GM12878 (cell line): Measurements from ENCODE around the gene TTC16. TPM values are rescaled to one million over a fixed set of nuclear protein-coding genes. Genes with fewer than 3 reads are reported as not detected.

ENCODE experiments used
- ATF7 ChIP-seq: fragments of 450-650 bp; IDR thresholded peaks from 2 replicates; pipeline ENCODE4 v1.6.1; 2016; ENCODE audit warnings: low read depth, mild to moderate bottlenecking
- BACH1 ChIP-seq: fragments of 450-650 bp; IDR thresholded peaks from 2 replicates; pipeline ENCODE4 v1.6.1; 2017; ENCODE audit warnings: mild to moderate bottlenecking, borderline replicate concordance
- CEBPZ ChIP-seq: fragments of 150-350 bp; IDR thresholded peaks from 2 replicates; pipeline ENCODE4 v1.6.1; 2016; ENCODE audit warnings: low read depth, low read length
- CHD2 ChIP-seq: IDR thresholded peaks from 2 replicates; pipeline ENCODE4 v1.6.1; 2011; ENCODE audit warnings: low read depth, low read length, improper control_type of control experiment, borderline replicate concordance
- EGR1 ChIP-seq, 2 experiments: IDR thresholded peaks; 1 replicate in 1 of 2; 2 replicates in 1 of 2; pipeline ENCODE4 v1.6.1; 2011 to 2012; ENCODE audit warnings: low read depth in 2 of 2, low read length in 2 of 2, borderline replicate concordance in 1 of 2, mild to moderate bottlenecking in 1 of 2, moderate library complexity in 1 of 2
- HDGF ChIP-seq: fragments of 450-650 bp; IDR thresholded peaks from 2 replicates; pipeline ENCODE4 v1.6.1; 2016; ENCODE audit warnings: antibody characterized with exemption
- MAX ChIP-seq: IDR thresholded peaks from 2 replicates; pipeline ENCODE4 v1.6.1; 2012; ENCODE audit warnings: low read depth, low read length, improper control_type of control experiment
- MEF2B ChIP-seq: fragments of 450-650 bp; IDR thresholded peaks from 2 replicates; pipeline ENCODE4 v1.6.1; 2018; ENCODE audit warnings: mild to moderate bottlenecking, moderate library complexity; ENCODE audit not compliant: partially characterized antibody, poor library complexity, severe bottlenecking
- MYB ChIP-seq: fragments of 150-350 bp; IDR thresholded peaks from 2 replicates; pipeline ENCODE4 v1.6.1; 2014; ENCODE audit warnings: mild to moderate bottlenecking, low read depth, low read length, borderline replicate concordance
- NBN ChIP-seq: fragments of 450-650 bp; IDR thresholded peaks from 2 replicates; pipeline ENCODE4 v1.6.1; 2016
- PAX5 ChIP-seq: IDR thresholded peaks from 2 replicates; pipeline ENCODE4 v1.6.1; 2011; ENCODE audit warnings: low read depth, low read length, borderline replicate concordance
- PBX3 ChIP-seq: IDR thresholded peaks from 2 replicates; pipeline ENCODE4 v1.6.1; 2011; ENCODE audit warnings: mild to moderate bottlenecking, low read depth, low read length, moderate library complexity; ENCODE audit not compliant: insufficient replicate concordance
- RFX5 ChIP-seq: IDR thresholded peaks from 2 replicates; pipeline ENCODE4 v1.6.1; 2011; ENCODE audit warnings: low read depth, low read length, improper control_type of control experiment
- SMAD5 ChIP-seq: IDR thresholded peaks from 2 replicates; pipeline ENCODE4 v1.6.1; 2016; ENCODE audit warnings: antibody characterized with exemption, low read depth
- SMARCA5 ChIP-seq: fragments of 450-650 bp; IDR thresholded peaks from 2 replicates; pipeline ENCODE4 v1.6.1; 2017; ENCODE audit warnings: mild to moderate bottlenecking
- SMC3 ChIP-seq: IDR thresholded peaks from 2 replicates; pipeline ENCODE4 v1.6.1; 2011; ENCODE audit warnings: low read length, improper control_type of control experiment, borderline replicate concordance
- SP1 ChIP-seq: IDR thresholded peaks from one replicate; pipeline ENCODE4 v1.6.1; 2011; ENCODE audit warnings: low read depth, low read length
- TARDBP ChIP-seq: IDR thresholded peaks from 2 replicates; pipeline ENCODE4 v1.6.1; 2016; ENCODE audit warnings: borderline replicate concordance
- TCF12 ChIP-seq: IDR thresholded peaks from 2 replicates; pipeline ENCODE4 v1.6.1; 2011; ENCODE audit warnings: low read depth, mild to moderate bottlenecking, low read length
- TCF7 ChIP-seq: IDR thresholded peaks from 2 replicates; pipeline ENCODE4 v1.6.1; 2014; ENCODE audit warnings: antibody characterized with exemption, borderline replicate concordance
- ZNF274 ChIP-seq: IDR thresholded peaks from one replicate; pipeline ENCODE4 v1.8.0; 2011; ENCODE audit not compliant: insufficient read length, insufficient read depth
- ZNF384 ChIP-seq: IDR thresholded peaks from 2 replicates; pipeline ENCODE4 v1.6.1; 2012; ENCODE audit warnings: low read depth, mild to moderate bottlenecking, low read length, improper control_type of control experiment, borderline replicate concordance
- ZNF592 ChIP-seq: fragments of 450-650 bp; IDR thresholded peaks from 2 replicates; pipeline ENCODE4 v1.6.1; 2017; ENCODE audit warnings: mild to moderate bottlenecking, moderate library complexity
- polyA plus RNA-seq, 11 experiments: library from polyadenylated mRNA; depleted of rRNA in 4 of 11; unstranded in 6 of 11; stranded (reverse) in 5 of 11; fragments of >200 nt; fragmentation: Nextera tagmentation in 4 of 11; fragmentation: Illumina TruSeq in 1 of 11; extraction: Ambion mirVana in 4 of 11; extraction: Trizol in 1 of 11; gene quantifications; 1 replicate in 1 of 11; 2 replicates in 10 of 11; pipeline versions ENCODE4 v1.2.1 to v1.2.3, GENCODE V29; 2011 to 2016; ENCODE audit warnings: inconsistent platforms in 2 of 11, missing spikeins in 2 of 11, low read depth in 1 of 11
- total RNA-seq, 4 experiments: library from RNA; depleted of rRNA in 3 of 4; stranded (reverse); fragments of >200 nt in 3 of 4; fragmentation: Illumina TruSeq in 1 of 4; extraction: Trizol in 1 of 4; gene quantifications; 2 replicates each; pipeline versions ENCODE4 v1.2.1 to v1.2.3, GENCODE V29; 2013 to 2021

The TTC16 gene
- total and polyA plus RNA-seq, 10 of the 15 experiments (the other 5 are each of a cell fraction or from before 2014, with no cell fraction given) = 0.03 TPM; not detected in 9

GRCh38 chr9:127770905-127771569, 55.2 kb downstream of the TTC16 start (continued):
- TF ChIP-seq PBX3 = peak; percentile 94
- 0 out of 2 replicates have a peak, but pooled peaks have one; percentile 10 for TF ChIP-seq MYB
- no peak for TF ChIP-seq RFX5
- TF ChIP-seq ZNF274 = no peak
- TF ChIP-seq TCF7 = no peak
- no peak for TF ChIP-seq ZNF592
- TF ChIP-seq PAX5 = peak; percentile 14; the same call in 1 of the 2 replicates
- 0 out of 2 replicates have a peak, but pooled peaks have one; percentile 60 for TF ChIP-seq NBN
- TF ChIP-seq EGR1 (IDR thresholded peaks at IDR 0.05; ENCODE audit: borderline replicate concordance in 1 of 2, low read depth in 2 of 2, low read length in 2 of 2) = peak in 1 of 2 experiments; percentile 70; a peak in 1 of 3 replicates
- no peak for TF ChIP-seq TARDBP
- peak; percentile 56; the same call in 1 of the 2 replicates for TF ChIP-seq CHD2
- TF ChIP-seq BACH1 = peak; percentile 34; the same call in 1 of the 2 replicates
- peak; percentile 100 for TF ChIP-seq HDGF
- no peak for TF ChIP-seq SMARCA5
- peak; percentile 76 for TF ChIP-seq SP1
- TF ChIP-seq TCF12 = 0 out of 2 replicates have a peak, but pooled peaks have one; percentile 24
- peak; percentile 60 for TF ChIP-seq MAX
- no peak for TF ChIP-seq SMC3
- 0 out of 2 replicates have a peak, but pooled peaks have one; percentile 28 for TF ChIP-seq ATF7
- no peak for TF ChIP-seq CEBPZ
- TF ChIP-seq ZNF384 = no peak
- TF ChIP-seq SMAD5 = no peak
- no peak for TF ChIP-seq MEF2B
